Natural killer cell (primary cell): ENCODE results near the gene USH2A. TPM values are rescaled to one million over a fixed set of nuclear protein-coding genes. Genes with fewer than 3 reads are reported as not detected.

ENCODE experiments used
- ATAC-seq, 3 donors: fragments of 150-1000 bp in 2 of 3; fragments of 200-7000 bp in 1 of 3; cut with Tn5 transposase; 1 replicate in 1 of 3; 2 replicates in 2 of 3; pipeline ENCODE4 v1.10.0; 2021; ENCODE audit warnings: mild to moderate bottlenecking in 2 of 3, moderate library complexity in 2 of 3
- DNase-seq, 2 donors: peaks; one replicate each; pipeline versions ENCODE4 v3.0.0 to v3.0.0-alpha.2; 2013 to 2021; ENCODE audit warnings: mixed read lengths in 1 of 2
- H3K27ac ChIP-seq: one replicate; pipeline ENCODE4 v1.5.1; 2013; ENCODE audit warnings: mild to moderate bottlenecking, low read length
- H3K27me3 ChIP-seq: one replicate; pipeline ENCODE4 v1.6.1; 2013; ENCODE audit warnings: low read length; ENCODE audit not compliant: control insufficient read depth, insufficient read depth
- H3K36me3 ChIP-seq: one replicate; pipeline ENCODE4 v1.6.1; 2013; ENCODE audit warnings: low read length; ENCODE audit not compliant: control insufficient read depth, insufficient read depth
- H3K4me1 ChIP-seq: one replicate; pipeline ENCODE4 v1.6.1; 2013; ENCODE audit warnings: low read length; ENCODE audit not compliant: control insufficient read depth, insufficient read depth
- H3K4me3 ChIP-seq: one replicate; pipeline ENCODE4 v1.5.1; 2013; ENCODE audit warnings: low read length
- H3K9me3 ChIP-seq: one replicate; pipeline ENCODE4 v1.6.1; 2013; ENCODE audit warnings: low read length; ENCODE audit not compliant: control insufficient read depth, insufficient read depth
- H3K27ac Mint-ChIP-seq, 2 donors: one replicate each; pipeline ENCODE4 v1.8.0; 2022; ENCODE audit warnings: mild to moderate bottlenecking in 2 of 2, mixed read lengths in 2 of 2, moderate library complexity in 1 of 2
- H3K27me3 Mint-ChIP-seq, 2 donors: one replicate each; pipeline ENCODE4 v1.8.0; 2022; ENCODE audit warnings: low read depth in 2 of 2, mixed read lengths in 2 of 2
- H3K36me3 Mint-ChIP-seq: one replicate; pipeline ENCODE4 v1.8.0; 2022; ENCODE audit warnings: mixed read lengths
- H3K4me1 Mint-ChIP-seq, 2 donors: one replicate each; pipeline ENCODE4 v1.8.0; 2022; ENCODE audit warnings: mixed read lengths in 2 of 2
- H3K4me3 Mint-ChIP-seq: one replicate; pipeline ENCODE4 v1.8.0; 2022; ENCODE audit warnings: mild to moderate bottlenecking, moderate library complexity, mixed read lengths
- H3K9me3 Mint-ChIP-seq, 2 donors: one replicate each; pipeline ENCODE4 v1.8.0; 2022; ENCODE audit warnings: mixed read lengths in 2 of 2
- CTCF ChIP-seq: fragments of 200-600 bp; IDR thresholded peaks from one replicate; pipeline ENCODE4 v1.8.0; 2022; ENCODE audit warnings: antibody characterized with exemption
- WGBS: methylation state at CpG from one replicate; pipeline ENCODE4 v1.1.7; 2013; ENCODE audit warnings: missing lambda C conversion rate; ENCODE audit not compliant: insufficient coverage; 5-methylcytosine and 5-hydroxymethylcytosine counted together
- intact Hi-C: fragments of 100-400 bp; cut with micrococcal nuclease; formaldehyde crosslinking; loops from one replicate; pipeline ENCODE4 v1.14.2; 2022
- total RNA-seq, 4 donors: library from RNA; stranded (reverse); fragments of 120-200 nt in 1 of 4; gene quantifications; one replicate each; pipeline versions ENCODE4 v1.2.3 to v1.2.4, GENCODE V29; 2013 to 2022

Gene USH2A
- total RNA-seq, 3 donors from 2014 or later (not counting 1 experiment from before 2014, with no cell fraction given) = not detected

- no peak overlapping the region for H3K4me3 Mint-ChIP-seq
- H3K4me3 ChIP-seq = no peak overlapping the region
- intact Hi-C loops = no loop called here
- no peaks in the 10 kb centered on the region for H3K27me3 ChIP-seq
- H3K4me1 Mint-ChIP-seq = no peaks in the 10 kb centered on the region
- H3K27me3 Mint-ChIP-seq = no peaks in the 10 kb centered on the region
- H3K27ac ChIP-seq = no peak overlapping the region
- no peaks in the 10 kb centered on the region for H3K36me3 ChIP-seq
- H3K27ac Mint-ChIP-seq = no peak overlapping the region
- H3K4me1 ChIP-seq = no peaks in the 10 kb centered on the region
- DNase-seq (no peak), ATAC-seq (no peak)
- TF ChIP-seq CTCF = no peak
- peaks cover 4 to 7% of the 10 kb centered on the region in 2 donors for H3K9me3 Mint-ChIP-seq
- no peaks in the 10 kb centered on the region for H3K36me3 Mint-ChIP-seq
- 82% methylated on average over 8 of the region's 8 CpGs for WGBS
- H3K9me3 ChIP-seq = no peaks in the 10 kb centered on the region
Measured at GRCh38 chr1:215792446-215792845, 630.8 kb downstream of the USH2A start.

GRCh38 chr1:215789981-215790380 lies 633.3 kb downstream of the USH2A start:
- DNase-seq (no peak), ATAC-seq (no peak)
- no peaks in the 10 kb centered on the region for H3K9me3 ChIP-seq
- Mint-ChIP-seq H3K27me3 (no peaks in the 10 kb centered on the region), H3K9me3 (peaks cover 4 to 6% of the 10 kb centered on the region in 2 donors), H3K27ac (no peak overlapping the region), H3K4me1 (no peaks in the 10 kb centered on the region), H3K36me3 (no peaks in the 10 kb centered on the region), H3K4me3 (no peak overlapping the region)
- TF ChIP-seq CTCF = no peak
- H3K4me3 ChIP-seq = no peak overlapping the region
- intact Hi-C loops = no loop called here
- H3K27me3 ChIP-seq = no peaks in the 10 kb centered on the region
- H3K27ac ChIP-seq = no peak overlapping the region
- H3K4me1 ChIP-seq = no peaks in the 10 kb centered on the region
- WGBS = 98% methylated on average over 3 of the region's 3 CpGs
- H3K36me3 ChIP-seq = no peaks in the 10 kb centered on the region

DNA sequence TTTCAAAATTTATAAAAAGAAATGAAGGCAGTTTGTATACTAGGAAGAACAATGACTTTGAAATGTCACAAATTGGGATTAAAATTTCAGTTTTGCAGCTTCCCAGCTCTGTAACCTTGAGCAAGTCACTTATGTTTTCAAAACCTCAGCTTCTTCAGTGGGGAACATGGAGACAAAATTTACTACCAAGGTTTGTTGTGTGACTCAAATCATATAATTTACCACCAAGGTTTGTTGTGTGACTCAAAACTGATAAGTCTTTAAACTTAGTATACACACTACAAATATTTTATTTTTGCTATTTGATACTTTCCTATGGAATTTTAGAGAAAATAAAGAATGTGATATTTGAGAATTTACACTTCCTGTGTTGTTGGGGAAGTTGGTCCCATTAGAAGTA lies 636.3 kb downstream of the USH2A start:
- no peak for TF ChIP-seq CTCF
- Histone ChIP-seq H3K27ac (no peak overlapping the region), H3K4me1 (no peaks in the 10 kb centered on the region), H3K4me3 (no peak overlapping the region), H3K9me3 (no peaks in the 10 kb centered on the region), H3K36me3 (no peaks in the 10 kb centered on the region), H3K27me3 (no peaks in the 10 kb centered on the region)
- no peak overlapping the region for H3K4me3 Mint-ChIP-seq
- no peaks in the 10 kb centered on the region for H3K36me3 Mint-ChIP-seq
- no peak overlapping the region for H3K27ac Mint-ChIP-seq
- DNase-seq = no peak
- no peaks in the 10 kb centered on the region for H3K27me3 Mint-ChIP-seq
- intact Hi-C loops = no loop called here
- H3K4me1 Mint-ChIP-seq = no peaks in the 10 kb centered on the region
- ATAC-seq = no peak
- peaks cover 0 to 6% of the 10 kb centered on the region in 2 donors for H3K9me3 Mint-ChIP-seq

GRCh38 chr1:215780641-215781040 lies 642.6 kb downstream of the USH2A start:
- no peaks in the 10 kb centered on the region for H3K36me3 ChIP-seq
- no peak for TF ChIP-seq CTCF
- no peaks in the 10 kb centered on the region for H3K4me1 ChIP-seq
- no peaks in the 10 kb centered on the region for H3K27me3 Mint-ChIP-seq
- H3K27me3 ChIP-seq = no peaks in the 10 kb centered on the region
- H3K4me1 Mint-ChIP-seq = no peaks in the 10 kb centered on the region
- DNase-seq (no peak), ATAC-seq (no peak)
- intact Hi-C loops = no loop called here
- H3K27ac ChIP-seq = no peak overlapping the region
- no peak overlapping the region for H3K4me3 Mint-ChIP-seq
- H3K27ac Mint-ChIP-seq = no peak overlapping the region
- H3K4me3 ChIP-seq = no peak overlapping the region
- H3K9me3 ChIP-seq = no peaks in the 10 kb centered on the region
- no peaks in the 10 kb centered on the region for H3K36me3 Mint-ChIP-seq
- H3K9me3 Mint-ChIP-seq = peaks cover 9 to 10% of the 10 kb centered on the region in 2 donors
